Measurements from ENCODE around the gene FKBP6.

DNA sequence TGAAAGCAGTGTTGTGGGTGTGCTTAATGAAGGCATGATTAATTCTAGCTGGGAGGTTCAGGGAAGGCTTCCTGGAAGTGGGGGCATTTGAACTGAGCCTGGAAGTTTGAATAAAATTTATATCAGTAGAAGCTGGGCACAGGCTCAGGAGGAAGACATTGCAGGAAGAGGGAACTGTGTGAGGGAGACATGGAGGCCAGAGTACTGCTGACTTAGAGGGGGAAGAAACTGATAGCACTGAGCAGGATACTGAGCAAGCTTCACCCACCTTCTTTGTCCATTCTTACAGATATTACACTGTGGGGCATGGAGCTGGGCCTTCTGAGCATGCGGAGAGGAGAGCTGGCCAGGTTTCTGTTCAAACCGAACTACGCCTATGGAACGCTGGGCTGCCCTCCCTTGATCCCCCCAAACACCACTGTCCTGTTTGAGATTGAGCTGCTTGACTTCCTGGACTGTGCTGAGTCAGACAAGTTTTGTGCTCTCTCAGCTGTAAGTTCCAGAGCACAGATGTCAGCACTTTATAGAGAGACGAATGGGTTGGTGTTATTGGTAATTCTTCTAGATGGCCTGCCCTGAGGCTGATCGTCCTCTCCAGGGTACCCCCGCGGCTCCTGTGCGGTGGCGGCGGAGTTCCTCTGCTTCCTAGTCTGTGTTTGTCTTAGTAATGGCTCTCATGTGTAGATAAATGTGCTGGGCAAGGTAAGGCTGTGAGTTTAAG, 2.1 kb downstream of the FKBP6 start:
- TF ChIP-seq, protein P1, sequence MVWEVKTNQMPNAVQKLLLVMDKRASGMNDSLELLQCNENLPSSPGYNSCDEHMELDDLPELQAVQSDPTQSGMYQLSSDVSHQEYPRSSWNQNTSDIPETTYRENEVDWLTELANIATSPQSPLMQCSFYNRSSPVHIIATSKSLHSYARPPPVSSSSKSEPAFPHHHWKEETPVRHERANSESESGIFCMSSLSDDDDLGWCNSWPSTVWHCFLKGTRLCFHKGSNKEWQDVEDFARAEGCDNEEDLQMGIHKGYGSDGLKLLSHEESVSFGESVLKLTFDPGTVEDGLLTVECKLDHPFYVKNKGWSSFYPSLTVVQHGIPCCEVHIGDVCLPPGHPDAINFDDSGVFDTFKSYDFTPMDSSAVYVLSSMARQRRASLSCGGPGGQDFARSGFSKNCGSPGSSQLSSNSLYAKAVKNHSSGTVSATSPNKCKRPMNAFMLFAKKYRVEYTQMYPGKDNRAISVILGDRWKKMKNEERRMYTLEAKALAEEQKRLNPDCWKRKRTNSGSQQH (CRISPR knock-in tag; IDR thresholded peaks at IDR 0.05; ENCODE audit: low read depth), result no peak
- no peak for TF ChIP-seq NR3C1 (CRISPR knock-in tag; IDR thresholded peaks at IDR 0.05)
- TF ChIP-seq, protein P2, sequence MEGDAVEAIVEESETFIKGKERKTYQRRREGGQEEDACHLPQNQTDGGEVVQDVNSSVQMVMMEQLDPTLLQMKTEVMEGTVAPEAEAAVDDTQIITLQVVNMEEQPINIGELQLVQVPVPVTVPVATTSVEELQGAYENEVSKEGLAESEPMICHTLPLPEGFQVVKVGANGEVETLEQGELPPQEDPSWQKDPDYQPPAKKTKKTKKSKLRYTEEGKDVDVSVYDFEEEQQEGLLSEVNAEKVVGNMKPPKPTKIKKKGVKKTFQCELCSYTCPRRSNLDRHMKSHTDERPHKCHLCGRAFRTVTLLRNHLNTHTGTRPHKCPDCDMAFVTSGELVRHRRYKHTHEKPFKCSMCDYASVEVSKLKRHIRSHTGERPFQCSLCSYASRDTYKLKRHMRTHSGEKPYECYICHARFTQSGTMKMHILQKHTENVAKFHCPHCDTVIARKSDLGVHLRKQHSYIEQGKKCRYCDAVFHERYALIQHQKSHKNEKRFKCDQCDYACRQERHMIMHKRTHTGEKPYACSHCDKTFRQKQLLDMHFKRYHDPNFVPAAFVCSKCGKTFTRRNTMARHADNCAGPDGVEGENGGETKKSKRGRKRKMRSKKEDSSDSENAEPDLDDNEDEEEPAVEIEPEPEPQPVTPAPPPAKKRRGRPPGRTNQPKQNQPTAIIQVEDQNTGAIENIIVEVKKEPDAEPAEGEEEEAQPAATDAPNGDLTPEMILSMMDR (CRISPR knock-in tag; IDR thresholded peaks at IDR 0.05), result no peak
- TF ChIP-seq PITX1 (CRISPR knock-in tag; IDR thresholded peaks at IDR 0.05), result no peak
- no peak for TF ChIP-seq MTA3 (CRISPR knock-in tag; IDR thresholded peaks at IDR 0.05)
- no peak for TF ChIP-seq EZH2 (conservative IDR thresholded peaks at IDR 0.05; ENCODE audit: low read depth, low read length)

All from HepG2 (cell line).